Brain microvascular endothelial cell (primary cell): ENCODE results near the gene C2orf49.

Experiments
- DNase-seq: peaks from one replicate; pipeline ENCODE4 v3.0.0-alpha.2; 2020
- H3K27ac ChIP-seq: fragments of 250-450 bp; sonication (Bioruptor Pico); 2 replicates; pipeline ENCODE4 v1.5.1; 2020; ENCODE audit warnings: mild to moderate bottlenecking, moderate library complexity
- H3K27me3 ChIP-seq: fragments of 250-450 bp; sonication (Bioruptor Pico); replicated peaks from 2 replicates; pipeline ENCODE4 v1.5.1; 2020; ENCODE audit warnings: mild to moderate bottlenecking
- H3K36me3 ChIP-seq: fragments of 250-450 bp; sonication (Bioruptor Pico); replicated peaks from 2 replicates; pipeline ENCODE4 v1.5.1; 2020; ENCODE audit warnings: mild to moderate bottlenecking
- H3K4me3 ChIP-seq: 2 replicates; pipeline ENCODE4 v1.5.1; 2011; ENCODE audit warnings: low read depth, mild to moderate bottlenecking, control low read depth, low read length, moderate library complexity
- CTCF ChIP-seq: IDR thresholded peaks from 2 replicates; pipeline ENCODE4 v1.5.1; 2011; ENCODE audit warnings: low read depth, mild to moderate bottlenecking, moderate library complexity, low read length, control low read depth, inconsistent platforms; ENCODE audit errors: missing control alignments
- in situ Hi-C: cut with HindIII; loops from 2 replicates; pipeline ENCODE4 v1.10.0; 2017; ENCODE audit warnings: low sequenced_read_pairs, low pct_ligation_motif_present

Gene C2orf49

DNA sequence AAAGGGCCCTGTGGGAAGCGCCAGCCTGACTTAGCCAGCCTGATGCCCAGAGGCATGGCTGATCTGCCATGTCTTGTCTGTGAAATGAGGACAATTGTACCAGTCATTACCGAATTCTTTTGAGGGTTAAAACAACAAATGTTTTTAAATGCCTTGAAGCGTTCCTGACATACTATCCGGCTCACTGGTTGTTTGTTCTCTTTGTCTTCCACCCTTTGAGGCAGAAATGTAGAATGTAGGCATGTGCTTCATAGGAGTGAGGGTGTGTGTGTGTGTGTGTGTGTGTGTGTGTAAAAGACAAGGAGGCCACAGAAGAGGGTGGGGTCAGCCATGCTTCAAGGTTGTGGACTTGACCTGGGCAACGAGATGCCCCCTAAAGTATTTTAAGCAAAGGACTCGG is 43.3 kb upstream of the C2orf49 start:
- DNase-seq, result no peak
- Histone ChIP-seq H3K27ac (no peak overlapping the region), H3K36me3 (peaks cover 8% of the 10 kb centered on the region), H3K4me3 (no peak overlapping the region), H3K27me3 (no peaks in the 10 kb centered on the region)
- in situ Hi-C loops, result no loop called here
- TF ChIP-seq CTCF, result no peak

GRCh38 chr2:105294844-105295481 is 42.4 kb upstream of the C2orf49 start:
- Histone ChIP-seq H3K27ac (no peak overlapping the region), H3K4me3 (no peak overlapping the region), H3K27me3 (no peaks in the 10 kb centered on the region), H3K36me3 (peaks cover 8% of the 10 kb centered on the region)
- peak; percentile 77 for DNase-seq
- TF ChIP-seq CTCF, result peak; percentile 79
- in situ Hi-C loops, result no loop called here

DNA sequence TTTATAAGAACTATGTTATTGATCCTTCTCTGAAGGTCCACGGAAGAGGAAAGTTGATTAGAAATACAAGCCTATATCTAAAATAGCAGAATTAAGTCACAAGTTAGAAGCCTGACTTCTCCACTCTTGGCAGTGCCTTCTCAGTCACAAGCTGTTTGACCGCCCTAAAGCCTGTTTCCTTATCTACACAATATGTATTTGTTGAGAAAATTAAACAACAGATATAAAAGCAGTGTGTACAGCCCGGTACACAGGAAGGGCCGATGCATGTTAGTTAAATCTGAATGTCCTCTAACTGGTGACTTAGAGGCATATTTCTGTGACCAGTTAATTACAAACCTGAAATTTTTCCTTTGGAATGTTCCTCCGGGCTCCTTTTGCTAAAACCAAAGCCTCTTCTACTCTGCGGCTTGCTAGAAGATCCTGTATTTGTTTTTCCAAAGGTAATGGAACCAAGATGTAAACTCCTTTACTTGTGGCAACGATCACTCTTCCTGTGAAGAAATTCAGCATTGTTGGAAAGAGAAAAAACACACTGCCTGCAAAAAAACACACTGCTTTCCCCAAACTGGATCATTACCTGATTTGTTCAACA is 41.2 kb upstream of the C2orf49 start:
- Histone ChIP-seq H3K27me3 (no peaks in the 10 kb centered on the region), H3K27ac (no peak overlapping the region), H3K4me3 (no peak overlapping the region), H3K36me3 (peaks cover 2% of the 10 kb centered on the region)
- TF ChIP-seq CTCF, result no peak
- no peak for DNase-seq
- in situ Hi-C loops, result no loop called here

- Histone ChIP-seq H3K27me3 (no peaks in the 10 kb centered on the region), H3K27ac (no peak overlapping the region), H3K36me3 (no peaks in the 10 kb centered on the region), H3K4me3 (no peak overlapping the region)
- in situ Hi-C loops, result no loop called here
- no peak for TF ChIP-seq CTCF
- DNase-seq, result no peak
Observed at GRCh38 chr2:105297216-105297615, 40.1 kb upstream of the C2orf49 start.

- Histone ChIP-seq H3K27ac (no peak overlapping the region), H3K36me3 (no peaks in the 10 kb centered on the region), H3K27me3 (no peaks in the 10 kb centered on the region), H3K4me3 (no peak overlapping the region)
- TF ChIP-seq CTCF, result no peak
- DNase-seq, result no peak
- in situ Hi-C loops, result no loop called here
Observed at GRCh38 chr2:105298017-105298416, 39.3 kb upstream of the C2orf49 start.

DNA sequence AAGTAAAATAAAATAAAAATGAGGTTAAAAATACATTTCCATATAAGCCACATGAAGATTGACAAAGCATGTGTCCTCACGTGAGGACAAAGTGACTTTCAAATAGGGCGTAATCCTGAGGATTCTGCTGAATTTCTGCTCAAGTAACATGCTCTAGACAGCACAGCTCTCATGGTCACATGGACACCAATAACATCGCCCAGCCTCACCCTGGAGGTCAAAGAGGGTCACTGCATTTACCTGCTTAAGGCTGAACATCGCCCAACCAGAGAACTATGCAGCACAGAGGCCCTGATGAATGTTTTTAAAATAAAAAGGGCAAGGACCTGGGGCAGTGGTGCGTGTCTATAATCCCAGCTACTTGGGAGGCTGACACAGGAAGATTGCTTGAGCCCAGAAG is 38.0 kb upstream of the C2orf49 start:
- TF ChIP-seq CTCF, result no peak
- H3K4me3 ChIP-seq, result no peak overlapping the region
- in situ Hi-C loops, result no loop called here
- no peaks in the 10 kb centered on the region for H3K27me3 ChIP-seq
- no peak for DNase-seq
- no peaks in the 10 kb centered on the region for H3K36me3 ChIP-seq
- no peak overlapping the region for H3K27ac ChIP-seq
